GM18520 (cell line): ENCODE results near the gene FGF12.
"Not testable (repeated sequence)": the region's sequence is repeated elsewhere in the genome, so short reads cannot be mapped to it uniquely, and the experiment has no call there.

Experiments
- ATAC-seq: cut with Tn5 transposase; IDR thresholded peaks from one replicate; pipeline ENCODE4 v1.9.1; 2021; ENCODE audit not compliant: unreplicated experiment

FGF12 gene

GRCh38 chr3:192727032-192727847 lies at the start of gene FGF12:
TSS of gene FGF12 (minus strand) at chr3:192727541.
- ATAC-seq: no peak

- not testable (repeated sequence) for ATAC-seq
These were observed 47.0 kb upstream of the FGF12 start for GRCh38 chr3:192774341-192774740.

- no peak for ATAC-seq
These were observed 45.0 kb upstream of the FGF12 start for GRCh38 chr3:192772240-192772894.

GRCh38 chr3:192758654-192759053 lies 31.3 kb upstream of the FGF12 start:
- no peak for ATAC-seq

- ATAC-seq: no peak
These were observed 23.8 kb upstream of the FGF12 start for GRCh38 chr3:192751148-192751547.

GRCh38 chr3:192750201-192750600 lies 22.9 kb upstream of the FGF12 start:
- no peak for ATAC-seq

- no peak for ATAC-seq
These were observed 20.4 kb upstream of the FGF12 start for GRCh38 chr3:192747746-192748145.

GRCh38 chr3:192747145-192747544 lies 19.8 kb upstream of the FGF12 start:
- no peak for ATAC-seq

GRCh38 chr3:192745150-192745549 lies 17.8 kb upstream of the FGF12 start:
- ATAC-seq: no peak

GRCh38 chr3:192744604-192745003 lies 17.3 kb upstream of the FGF12 start:
- ATAC-seq: not testable (repeated sequence)

- no peak for ATAC-seq
These were observed 10.2 kb upstream of the FGF12 start for GRCh38 chr3:192737506-192737905.

- no peak for ATAC-seq
These were observed 3.9 kb upstream of the FGF12 start for GRCh38 chr3:192731233-192731632.

- no peak for ATAC-seq
These were observed 956 bp downstream of the FGF12 start for GRCh38 chr3:192726385-192726784.

GRCh38 chr3:192719964-192720363 lies 7.4 kb downstream of the FGF12 start:
- no peak for ATAC-seq

- no peak for ATAC-seq
These were observed 9.2 kb downstream of the FGF12 start for GRCh38 chr3:192718156-192718555.

GRCh38 chr3:192715126-192715525 lies 12.2 kb downstream of the FGF12 start:
- no peak for ATAC-seq

GRCh38 chr3:192711126-192711525 lies 16.2 kb downstream of the FGF12 start:
- ATAC-seq: not testable (repeated sequence)

- no peak for ATAC-seq
These were observed 17.0 kb downstream of the FGF12 start for GRCh38 chr3:192710366-192710765.

- ATAC-seq: no peak
These were observed 21.1 kb downstream of the FGF12 start for GRCh38 chr3:192706272-192706671.

GRCh38 chr3:192700885-192701284 lies 26.5 kb downstream of the FGF12 start:
- no peak for ATAC-seq

GRCh38 chr3:192696943-192697587 lies 30.3 kb downstream of the FGF12 start:
- ATAC-seq: no peak
